Activated CD4-positive, alpha-beta T cell treated with anti-CD3 and anti-CD28 coated beads, Interleukin-2, amount 10 ng/mL, durations not matched to agents 7 days and 5 days (primary cell): ENCODE data around the gene METTL27. TPM values are rescaled to one million over a fixed set of nuclear protein-coding genes. Genes with fewer than 3 reads are reported as not detected.

Experiments
- CTCF ChIA-PET: fragments of 350-600 bp; sonication (Branson Sonifier 250); formaldehyde crosslinking; loops from one replicate; lab custom pipeline; 2021; ENCODE audit warnings: antibody characterized with exemption; lab: Charles Lee
- POLR2A ChIA-PET: fragments of 350-600 bp; sonication (Branson Sonifier 250); formaldehyde crosslinking; loops from one replicate; lab custom pipeline; 2021; ENCODE audit warnings: antibody characterized with exemption; lab: Charles Lee
- DNase-seq: peaks from one replicate; pipeline ENCODE4 v3.0.0-alpha.2; 2020
- H3K27ac Mint-ChIP-seq: one replicate; pipeline ENCODE4 v1.8.0; 2021; ENCODE audit warnings: mild to moderate bottlenecking, moderate library complexity, mixed read lengths
- H3K27me3 Mint-ChIP-seq: one replicate; pipeline ENCODE4 v1.8.0; 2021; ENCODE audit warnings: mixed read lengths
- H3K36me3 Mint-ChIP-seq: one replicate; pipeline ENCODE4 v1.8.0; 2021; ENCODE audit warnings: low read depth, mixed read lengths
- H3K4me1 Mint-ChIP-seq: one replicate; pipeline ENCODE4 v1.8.0; 2021; ENCODE audit warnings: mixed read lengths
- H3K4me3 Mint-ChIP-seq: one replicate; pipeline ENCODE4 v1.8.0; 2021; ENCODE audit warnings: mild to moderate bottlenecking, moderate library complexity, mixed read lengths
- H3K9me3 Mint-ChIP-seq: one replicate; pipeline ENCODE4 v1.8.0; 2021; ENCODE audit warnings: mixed read lengths
- total RNA-seq, 2 experiments: library from RNA; stranded (reverse); gene quantifications; one replicate each; pipeline ENCODE4 v1.2.3, GENCODE V29; 2021

Gene METTL27
- total RNA-seq, 2 experiments from 2014 or later, result 1.9 to 2.8 TPM

DNA sequence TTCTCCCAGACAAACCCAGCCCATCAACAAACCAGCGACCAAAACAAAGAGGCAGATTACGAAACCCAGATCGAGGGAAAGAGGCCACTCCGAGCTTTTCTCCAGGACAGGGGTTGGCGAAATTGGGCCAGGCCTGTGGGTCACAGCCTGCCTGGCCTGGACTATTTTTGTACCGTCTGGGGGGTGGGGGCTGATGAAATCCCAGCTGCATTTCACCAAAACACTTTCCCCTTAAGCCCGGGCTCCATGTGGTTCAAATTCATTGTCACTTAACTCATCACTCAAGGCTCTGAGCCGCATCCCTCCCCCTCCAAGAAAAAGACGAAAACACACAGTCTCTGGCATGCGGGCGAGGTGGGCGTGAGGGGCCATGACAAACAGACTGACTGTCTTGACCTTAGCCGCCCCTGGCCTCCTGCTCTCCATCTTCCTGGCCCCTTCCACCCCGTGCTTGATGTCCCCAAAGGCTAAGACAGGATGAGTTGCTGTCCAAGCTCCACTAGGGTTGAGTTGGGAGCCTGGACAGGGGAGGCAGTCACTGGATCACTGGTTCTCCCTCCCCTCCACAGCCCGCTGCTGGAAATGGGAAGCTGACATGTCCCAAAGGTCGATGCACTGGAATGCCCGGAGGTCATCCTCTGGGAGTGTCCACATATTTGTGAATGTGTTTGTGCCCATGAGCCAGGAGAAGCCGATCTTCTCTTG is 37.8 kb upstream of the METTL27 start:
- Mint-ChIP-seq H3K9me3 (no peaks in the 10 kb centered on the region), H3K27ac (no peak overlapping the region), H3K27me3 (no peaks in the 10 kb centered on the region), H3K4me1 (no peaks in the 10 kb centered on the region), H3K36me3 (no peaks in the 10 kb centered on the region), H3K4me3 (no peak overlapping the region)
- ChIA-PET POLR2A (no interaction called here), CTCF (no interaction called here)
- DNase-seq, result no peak

DNA sequence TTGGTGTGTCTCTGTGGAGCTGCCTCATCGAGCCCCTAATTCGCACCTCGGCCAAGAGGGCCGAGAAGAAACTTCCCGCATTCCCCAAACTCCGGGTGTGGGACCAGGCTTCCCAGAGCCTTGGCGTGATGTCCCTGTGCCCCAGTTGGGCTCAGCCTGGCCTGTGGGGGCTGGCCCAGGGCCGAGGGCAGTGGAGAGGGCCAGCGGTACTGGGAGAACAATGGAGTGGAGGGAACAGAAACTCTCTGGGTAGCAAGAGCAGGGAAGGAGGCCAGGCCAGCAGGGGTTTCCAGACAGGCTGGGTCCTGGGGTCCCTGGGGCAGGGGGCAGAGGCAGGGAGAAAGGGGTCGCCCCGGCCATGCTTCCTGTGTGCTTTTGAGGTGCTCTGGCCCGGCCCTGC is 34.7 kb upstream of the METTL27 start:
- ChIA-PET CTCF (no interaction called here), POLR2A (no interaction called here)
- no peak overlapping the region for H3K4me3 Mint-ChIP-seq
- H3K27me3 Mint-ChIP-seq, result no peaks in the 10 kb centered on the region
- no peaks in the 10 kb centered on the region for H3K4me1 Mint-ChIP-seq
- no peaks in the 10 kb centered on the region for H3K9me3 Mint-ChIP-seq
- no peak overlapping the region for H3K27ac Mint-ChIP-seq
- H3K36me3 Mint-ChIP-seq, result no peaks in the 10 kb centered on the region
- no peak for DNase-seq

DNA sequence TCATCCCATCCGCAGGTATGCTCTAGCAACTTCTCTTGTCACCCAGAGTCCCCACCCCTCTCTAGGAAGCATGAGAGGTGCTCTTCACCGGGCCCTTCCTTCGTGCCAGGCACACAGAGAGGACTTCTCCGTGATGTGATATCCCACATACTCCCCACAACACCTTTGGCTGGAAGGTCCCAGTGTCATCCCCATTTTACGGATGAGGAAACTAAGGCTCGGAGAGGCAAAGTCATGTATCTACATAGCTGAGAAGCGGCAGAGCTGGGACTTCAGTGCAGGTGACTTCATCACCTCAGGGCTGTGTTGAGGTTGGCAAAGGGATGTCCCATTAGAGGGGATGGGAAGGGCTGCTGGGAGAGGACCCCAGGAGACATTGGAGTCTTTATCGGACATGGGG is 34.0 kb upstream of the METTL27 start:
- Mint-ChIP-seq H3K4me3 (no peak overlapping the region), H3K27ac (no peak overlapping the region), H3K9me3 (no peaks in the 10 kb centered on the region), H3K4me1 (no peaks in the 10 kb centered on the region), H3K36me3 (no peaks in the 10 kb centered on the region), H3K27me3 (no peaks in the 10 kb centered on the region)
- ChIA-PET POLR2A (no interaction called here), CTCF (no interaction called here)
- no peak for DNase-seq

DNA sequence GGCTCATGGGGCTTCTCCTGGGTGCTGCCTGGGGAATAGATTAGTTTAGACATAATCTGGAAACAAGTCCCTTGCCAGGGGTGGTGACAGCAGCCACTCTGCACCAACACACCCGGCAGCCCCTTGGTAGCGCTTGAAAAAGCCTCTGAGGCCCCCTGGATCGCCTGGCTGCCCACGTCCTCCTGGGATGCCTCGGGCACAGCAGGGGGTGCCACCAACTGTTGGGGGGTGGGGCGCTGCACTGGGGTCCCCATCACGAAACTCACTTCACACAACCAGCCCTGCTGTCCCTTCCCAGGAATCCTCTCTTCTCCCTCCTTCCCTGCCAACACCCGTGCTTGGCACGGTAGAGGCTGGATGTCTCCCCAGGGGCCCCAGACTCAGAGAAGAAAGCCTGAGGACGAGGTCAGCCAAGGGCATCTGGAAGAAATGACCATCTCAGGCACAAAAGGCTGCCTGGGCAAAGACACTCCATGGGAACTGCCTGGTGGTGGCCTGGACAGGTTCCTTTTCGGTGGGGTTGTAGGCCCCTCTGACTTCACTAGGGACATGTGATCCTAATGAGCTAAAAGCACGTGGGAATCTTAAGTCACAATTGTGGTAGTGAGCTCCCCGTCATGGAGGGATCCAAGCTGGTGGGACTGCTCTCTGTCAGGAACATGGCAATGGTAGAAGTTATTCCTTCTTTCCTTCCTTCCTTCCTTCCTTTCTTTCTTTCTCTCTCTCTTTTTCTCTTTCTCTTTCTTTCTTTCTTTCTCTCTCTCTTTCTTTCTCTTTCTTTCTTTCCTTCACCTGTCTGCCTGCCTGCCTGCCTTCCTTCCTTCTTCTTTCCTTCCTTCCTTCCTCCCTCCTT is 30.0 kb upstream of the METTL27 start:
- no peak for DNase-seq
- CTCF ChIA-PET, result no interaction called here
- Mint-ChIP-seq H3K4me3 (no peak overlapping the region), H3K9me3 (no peaks in the 10 kb centered on the region), H3K27ac (no peak overlapping the region), H3K4me1 (no peaks in the 10 kb centered on the region), H3K36me3 (no peaks in the 10 kb centered on the region), H3K27me3 (no peaks in the 10 kb centered on the region)
- POLR2A ChIA-PET, result no interaction called here

DNA sequence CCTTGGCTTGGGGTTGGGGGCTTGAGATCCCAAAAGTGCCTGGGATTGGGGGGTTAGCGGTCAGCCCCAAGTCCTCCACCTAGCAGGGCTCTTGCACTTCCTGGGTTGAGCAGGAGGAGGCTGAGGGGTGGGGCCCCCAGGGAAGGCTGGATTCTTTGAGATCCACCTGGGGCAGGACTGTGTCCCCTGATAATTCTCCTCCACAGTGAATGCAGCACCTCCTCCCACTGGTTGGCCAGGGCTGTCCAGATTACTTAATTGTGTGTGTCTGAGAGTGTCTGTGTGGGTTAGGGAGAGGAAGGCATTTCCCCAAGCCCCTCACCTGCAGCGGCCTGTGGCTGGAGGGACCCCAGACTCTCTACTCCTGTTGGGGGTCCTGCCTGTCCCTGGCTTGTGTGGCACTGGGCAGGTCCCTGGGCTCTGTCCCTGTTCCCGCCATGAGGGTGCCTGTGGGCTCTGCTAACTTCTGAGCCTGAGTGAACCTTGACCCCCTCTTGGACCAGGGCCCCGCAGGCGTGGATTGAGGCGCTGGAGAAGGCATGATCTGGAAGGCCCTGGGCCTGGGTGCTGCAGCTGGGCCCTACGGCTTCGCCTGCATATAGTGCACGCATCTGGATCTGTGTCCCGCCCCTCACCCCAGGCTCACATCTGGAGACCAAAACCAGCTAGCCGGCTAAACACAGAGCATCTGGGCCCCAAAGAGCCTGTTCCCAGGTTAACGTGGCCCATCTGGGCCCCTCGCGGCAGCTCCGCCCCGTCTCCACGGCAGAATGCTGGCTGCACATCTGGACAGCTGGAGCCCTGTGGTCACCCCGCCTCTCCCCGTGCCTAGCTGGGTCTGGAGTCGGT is 29.1 kb upstream of the METTL27 start:
- no peaks in the 10 kb centered on the region for H3K27me3 Mint-ChIP-seq
- DNase-seq, result no peak
- POLR2A ChIA-PET, result no interaction called here

DNA sequence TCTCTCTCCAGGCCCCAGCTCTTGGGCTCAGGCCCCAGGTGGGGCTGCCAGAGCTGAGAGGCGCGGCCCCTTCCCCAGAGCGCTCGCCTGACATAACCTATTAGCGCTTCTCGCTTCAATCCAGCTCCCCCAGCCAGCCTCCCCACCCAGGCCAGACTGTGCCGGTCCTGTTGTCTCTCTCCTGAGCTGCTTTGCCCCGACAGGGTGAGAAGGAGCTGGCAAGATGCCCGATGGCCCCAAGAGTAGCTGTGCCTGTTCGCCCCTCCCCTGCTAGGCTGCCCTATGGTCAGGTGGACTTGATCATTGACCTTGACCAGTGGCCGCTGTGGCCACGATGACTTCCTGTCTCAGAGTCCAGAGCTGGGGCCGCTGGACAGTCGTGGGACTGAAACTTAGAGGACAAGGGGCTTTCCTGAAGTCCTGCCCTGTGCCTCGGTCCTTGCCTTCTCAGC is 27.8 kb upstream of the METTL27 start:
- no peaks in the 10 kb centered on the region for H3K9me3 Mint-ChIP-seq
- H3K27me3 Mint-ChIP-seq, result no peaks in the 10 kb centered on the region
- CTCF ChIA-PET, result interaction anchor here (0.9 to 1.2 kb wide), 2 partner anchors 14 to 15 kb away, joined by 3 read pairs; no protein-coding TSS in a partner anchor

More for the DNA sequence above, 29.1 kb upstream of the METTL27 start:
- Mint-ChIP-seq H3K9me3 (no peaks in the 10 kb centered on the region), H3K4me3 (no peak overlapping the region), H3K27ac (no peak overlapping the region), H3K4me1 (no peaks in the 10 kb centered on the region), H3K36me3 (no peaks in the 10 kb centered on the region)
- CTCF ChIA-PET, result no interaction called here

DNA sequence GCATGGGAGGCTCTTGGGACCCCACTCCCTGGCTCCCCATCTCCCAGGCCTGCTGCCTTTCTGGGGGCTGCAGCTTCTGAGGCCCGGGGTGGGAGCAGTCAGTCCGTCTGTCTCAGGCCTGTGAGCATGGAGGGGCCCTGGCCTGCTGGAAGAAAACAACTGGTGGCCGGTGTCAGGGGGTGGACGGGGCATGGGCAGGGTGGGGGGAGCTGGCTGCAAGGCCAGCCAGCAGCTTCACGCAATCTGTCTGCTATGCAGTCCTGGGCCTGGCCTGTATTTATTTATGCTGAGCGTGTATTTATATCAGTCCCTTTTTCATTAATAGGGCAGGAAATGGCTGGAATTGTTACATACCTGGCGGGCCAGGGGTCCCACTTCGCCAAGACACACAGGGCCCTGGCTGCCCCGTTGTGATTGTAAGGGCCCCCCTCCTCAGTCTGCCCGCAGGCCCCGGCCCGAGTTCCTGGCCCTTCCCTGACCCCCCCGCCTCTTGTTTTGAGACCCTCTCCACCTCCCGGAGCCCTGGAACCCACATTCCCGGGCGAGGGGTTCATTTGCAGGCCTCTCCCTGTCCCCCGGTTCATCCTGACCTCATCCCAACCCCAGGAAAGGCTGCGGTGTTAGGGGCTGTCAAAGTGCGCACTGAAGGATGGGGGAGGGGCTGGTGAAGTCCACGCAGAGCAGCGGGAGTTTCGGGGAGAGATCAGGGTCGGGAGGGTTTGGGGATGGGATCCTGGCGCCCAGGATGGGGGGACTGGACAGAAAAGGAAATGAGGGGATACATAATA is 26.9 kb upstream of the METTL27 start:
- no peaks in the 10 kb centered on the region for H3K27me3 Mint-ChIP-seq
- POLR2A ChIA-PET, result no interaction called here
- H3K27ac Mint-ChIP-seq, result no peak overlapping the region
- no peak for DNase-seq
- H3K4me1 Mint-ChIP-seq, result no peaks in the 10 kb centered on the region
- H3K9me3 Mint-ChIP-seq, result no peaks in the 10 kb centered on the region
- H3K36me3 Mint-ChIP-seq, result no peaks in the 10 kb centered on the region
- H3K4me3 Mint-ChIP-seq, result no peak overlapping the region
- CTCF ChIA-PET, result interaction anchor here (1.2 kb wide), 1 partner anchor 15 kb away, joined by 3 read pairs; no protein-coding TSS in a partner anchor

More for the DNA sequence above, 27.8 kb upstream of the METTL27 start:
- Mint-ChIP-seq H3K4me1 (no peaks in the 10 kb centered on the region), H3K36me3 (no peaks in the 10 kb centered on the region), H3K27ac (no peak overlapping the region), H3K4me3 (no peak overlapping the region)
- POLR2A ChIA-PET, result no interaction called here
- DNase-seq, result no peak

DNA sequence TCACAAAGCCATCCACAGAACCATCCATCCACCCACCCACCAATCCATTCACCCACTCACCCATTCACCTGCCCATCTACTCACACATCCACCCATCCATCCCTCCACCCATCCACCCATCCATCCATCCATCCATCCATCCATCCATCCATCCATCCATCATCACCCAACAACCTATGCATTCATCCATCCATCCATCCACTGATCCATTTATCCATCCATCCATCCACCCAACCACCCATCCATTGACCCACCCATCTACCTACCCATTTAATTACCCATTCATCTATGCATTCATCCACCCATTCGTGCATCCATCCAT is 24.1 kb upstream of the METTL27 start:
- CTCF ChIA-PET, result interaction anchor here (0.8 to 1.8 kb wide), 2 partner anchors 25 to 160 kb away, joined by 3 to 6 read pairs; no protein-coding TSS in a partner anchor

DNA sequence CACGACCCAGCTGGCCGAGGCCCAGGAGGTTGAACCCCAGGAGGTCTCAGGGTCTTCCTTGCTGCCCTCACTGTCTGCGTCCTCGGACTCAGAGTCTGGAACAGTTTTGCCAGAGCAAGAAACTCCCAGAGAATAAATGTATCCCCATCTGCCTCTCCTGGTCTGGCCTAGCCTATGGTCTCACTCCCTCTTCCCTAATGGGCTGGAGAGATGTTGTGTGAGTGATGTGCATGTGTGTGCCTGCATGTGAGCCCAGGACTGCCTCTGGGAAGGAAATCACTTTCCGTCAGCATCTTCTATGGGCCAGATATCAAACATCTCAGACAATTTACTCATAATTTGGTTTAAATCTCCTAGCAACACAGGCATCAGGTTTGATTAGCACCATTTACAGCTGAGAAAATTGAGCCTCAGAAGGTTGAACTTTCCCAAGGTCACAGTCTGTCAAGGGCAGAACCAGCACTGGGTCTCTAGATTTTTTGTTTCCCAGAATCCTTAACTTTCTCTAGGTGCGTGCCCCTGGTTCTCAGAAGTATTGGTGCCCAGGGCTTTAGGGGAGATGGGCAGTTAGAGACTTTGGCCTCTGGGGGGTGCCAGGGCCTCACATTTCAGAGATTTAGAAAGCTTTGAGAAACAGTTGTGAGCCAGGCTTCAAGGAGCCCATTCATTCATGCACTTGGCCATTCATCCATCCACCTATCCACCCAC is 23.6 kb upstream of the METTL27 start:
- CTCF ChIA-PET, result interaction anchor here (0.8 to 1.8 kb wide), 2 partner anchors 26 to 160 kb away, joined by 3 to 6 read pairs; no protein-coding TSS in a partner anchor
- DNase-seq, result no peak
- POLR2A ChIA-PET, result no interaction called here
- no peak overlapping the region for H3K27ac Mint-ChIP-seq
- no peaks in the 10 kb centered on the region for H3K36me3 Mint-ChIP-seq
- no peaks in the 10 kb centered on the region for H3K9me3 Mint-ChIP-seq
- no peaks in the 10 kb centered on the region for H3K4me1 Mint-ChIP-seq
- no peaks in the 10 kb centered on the region for H3K27me3 Mint-ChIP-seq
- no peak overlapping the region for H3K4me3 Mint-ChIP-seq

More for the DNA sequence above, 24.1 kb upstream of the METTL27 start:
- Mint-ChIP-seq H3K27me3 (no peaks in the 10 kb centered on the region), H3K36me3 (no peaks in the 10 kb centered on the region), H3K4me1 (no peaks in the 10 kb centered on the region), H3K27ac (no peak overlapping the region), H3K4me3 (no peak overlapping the region), H3K9me3 (no peaks in the 10 kb centered on the region)
- POLR2A ChIA-PET, result no interaction called here
- no peak for DNase-seq

DNA sequence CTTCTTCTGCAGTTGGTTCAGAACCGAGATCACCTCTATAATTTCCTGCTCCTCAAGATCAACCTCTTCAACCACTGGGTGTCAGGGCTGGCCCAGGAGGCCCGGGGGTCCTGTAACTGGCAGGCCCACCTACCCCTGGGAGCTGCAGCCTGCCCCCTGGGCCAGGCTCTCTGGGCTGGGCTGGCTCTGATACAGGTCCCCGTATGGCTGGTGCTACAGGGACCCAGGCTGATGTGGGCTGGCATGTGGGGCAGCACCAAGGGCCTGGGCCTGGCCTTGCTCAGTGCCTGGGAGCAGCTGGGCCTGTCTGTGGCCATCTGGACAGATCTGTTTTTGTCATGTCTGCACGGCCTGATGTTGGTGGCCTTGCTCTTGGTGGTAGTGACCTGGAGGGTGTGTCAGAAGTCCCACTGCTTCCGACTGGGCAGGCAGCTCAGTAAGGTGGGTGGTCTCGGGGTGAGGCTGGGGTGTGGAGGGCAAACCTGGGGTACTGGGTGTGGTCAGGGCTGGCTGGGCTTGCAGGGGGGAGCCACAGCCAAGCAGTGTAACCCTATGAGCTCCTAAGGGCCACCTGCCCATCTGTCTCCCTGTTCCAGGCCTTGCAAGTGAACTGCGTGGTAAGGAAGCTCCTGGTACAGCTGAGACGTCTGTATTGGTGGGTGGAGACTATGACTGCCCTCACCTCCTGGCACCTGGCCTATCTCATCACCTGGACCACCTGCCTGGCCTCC is 22.8 kb upstream of the METTL27 start:
- no peak for DNase-seq
- Mint-ChIP-seq H3K27ac (no peak overlapping the region), H3K9me3 (no peaks in the 10 kb centered on the region), H3K36me3 (no peaks in the 10 kb centered on the region), H3K27me3 (no peaks in the 10 kb centered on the region), H3K4me1 (no peaks in the 10 kb centered on the region), H3K4me3 (no peak overlapping the region)
- POLR2A ChIA-PET, result no interaction called here
- CTCF ChIA-PET, result interaction anchor here (1.8 kb wide), 1 partner anchor 161 kb away, joined by 6 read pairs; no protein-coding TSS in a partner anchor

DNA sequence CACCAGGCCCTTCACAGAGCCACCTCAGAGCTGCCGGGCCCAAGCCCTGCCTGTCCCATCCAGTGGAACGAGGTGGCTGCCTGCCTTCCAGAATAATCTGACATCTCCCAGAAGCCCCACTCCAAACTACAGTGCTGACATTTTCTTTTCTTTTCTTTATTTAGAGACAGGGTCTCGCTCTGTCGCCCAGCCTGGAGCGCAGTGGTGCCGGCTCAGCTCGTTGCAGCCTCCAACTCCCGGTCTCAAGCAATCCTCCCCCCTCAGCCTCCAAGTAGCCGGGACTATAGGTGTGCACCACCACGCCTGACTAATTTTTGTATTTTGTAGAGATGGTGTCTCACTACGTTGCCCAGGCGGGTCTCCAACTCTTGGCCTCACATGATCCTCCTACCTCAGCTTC is 19.0 kb upstream of the METTL27 start:
- Mint-ChIP-seq H3K27me3 (peaks cover 16% of the 10 kb centered on the region), H3K4me1 (no peaks in the 10 kb centered on the region), H3K4me3 (no peak overlapping the region), H3K36me3 (no peaks in the 10 kb centered on the region), H3K27ac (no peak overlapping the region), H3K9me3 (no peaks in the 10 kb centered on the region)
- no peak for DNase-seq
- CTCF ChIA-PET, result no interaction called here
- POLR2A ChIA-PET, result no interaction called here
